ENCODE results near the gene TSPAN14.

DNA sequence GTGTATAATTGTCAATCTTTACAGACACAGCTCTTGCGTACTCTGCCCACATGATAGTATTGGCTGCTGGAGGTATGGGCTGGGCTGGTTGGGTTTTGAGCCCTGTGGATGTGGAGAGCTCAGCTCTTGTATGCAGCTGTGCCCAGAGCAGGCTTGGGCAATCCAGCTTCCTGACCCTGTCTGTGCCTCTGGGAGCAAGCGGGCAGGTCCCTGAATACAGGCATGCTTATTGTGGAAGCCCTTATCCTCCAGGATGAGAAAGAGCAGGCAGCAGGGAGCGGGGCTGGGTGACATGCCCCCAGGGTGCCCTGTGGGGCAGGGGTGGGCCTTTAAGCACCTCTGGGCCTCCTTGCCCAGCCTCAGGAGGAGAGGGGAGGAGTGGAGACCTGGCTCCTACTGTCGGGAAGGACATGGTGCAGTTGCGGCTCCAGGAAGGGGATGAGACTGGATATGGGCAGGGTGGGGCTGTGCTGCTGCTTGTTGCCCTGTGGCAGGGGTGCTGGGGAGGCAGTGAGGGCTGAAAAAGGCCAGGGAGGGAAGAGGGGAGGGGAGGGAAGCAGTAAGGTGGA, 50.9 kb downstream of the TSPAN14 start:
- no peak for TF ChIP-seq CTCF (IDR thresholded peaks at IDR 0.05)
- TF ChIP-seq POLR2A (IDR thresholded peaks at IDR 0.05), result no peak

Data from adrenal gland (tissue), 5 donors.